ENCODE results near the gene ANLN.

GRCh38 chr7:36369171-36369570, 20.5 kb upstream of the ANLN start:
- TF ChIP-seq CTCF (conservative IDR thresholded peaks at IDR 0.05; ENCODE audit: low read length) (no peak), EZH2phosphoT487 (IDR thresholded peaks at IDR 0.05; ENCODE audit: borderline replicate concordance) (no peak)

Data from Loucy (cell line).